ENCODE results near the gene LAMC1.

LAMC1 gene

GRCh38 chr1:183023146-183023600 lies at the start of gene LAMC1:
Gene LAMC1 (plus strand): TSS chr1:183023420. CDS start chr1:183023717, 297 bp downstream.
- peak; percentile 85 for DNase-seq (ENCODE audit: low spot score)

- DNase-seq (ENCODE audit: low spot score): no peak
Observed at GRCh38 chr1:182974506-182975191, 48.6 kb upstream of the LAMC1 start.

GRCh38 chr1:182977480-182977879 lies 45.7 kb upstream of the LAMC1 start:
- no peak for DNase-seq (ENCODE audit: low spot score)

GRCh38 chr1:182978151-182978853 lies 44.9 kb upstream of the LAMC1 start:
- no peak for DNase-seq (ENCODE audit: low spot score)

GRCh38 chr1:182984138-182984537 lies 39.1 kb upstream of the LAMC1 start:
- no peak for DNase-seq (ENCODE audit: low spot score)

DNA sequence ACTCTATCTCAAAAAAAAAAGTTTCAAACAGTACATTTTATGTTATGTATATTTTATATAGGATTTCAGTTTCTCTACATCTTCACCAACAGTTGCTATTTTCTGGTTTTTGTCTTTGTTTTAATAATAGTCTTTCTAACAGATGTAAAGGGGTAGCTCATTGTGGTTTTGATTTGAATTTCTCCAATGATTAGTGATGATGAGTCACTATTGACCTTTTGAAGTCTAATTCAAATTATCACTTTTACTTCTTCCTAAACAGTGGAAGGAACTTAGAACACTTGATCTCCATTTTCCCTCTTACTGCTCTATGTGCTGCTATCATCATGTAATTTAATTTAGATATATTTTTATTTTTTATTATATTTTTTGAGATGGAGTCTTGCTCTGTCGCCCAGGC lies 38.6 kb upstream of the LAMC1 start:
- DNase-seq (ENCODE audit: low spot score): no peak

DNA sequence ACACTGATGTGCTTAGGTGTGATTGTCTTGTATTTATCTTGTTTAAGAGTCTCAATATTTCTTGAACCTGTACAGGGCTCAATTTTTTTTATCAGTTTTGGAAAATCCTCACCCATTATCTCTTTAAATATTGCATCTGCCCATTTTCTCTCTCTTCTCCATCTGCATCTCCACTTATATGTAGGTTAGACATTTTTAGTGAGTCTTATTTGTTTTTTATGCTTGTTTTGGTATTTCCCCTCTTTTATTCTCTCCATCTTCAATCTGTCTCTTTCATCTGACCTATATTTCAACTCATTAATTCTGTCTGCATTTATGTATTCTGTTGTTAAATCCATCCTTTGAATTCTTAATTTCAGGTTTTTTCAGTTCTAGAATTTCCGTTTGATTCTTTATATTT lies 37.3 kb upstream of the LAMC1 start:
- DNase-seq (ENCODE audit: low spot score): no peak

DNA sequence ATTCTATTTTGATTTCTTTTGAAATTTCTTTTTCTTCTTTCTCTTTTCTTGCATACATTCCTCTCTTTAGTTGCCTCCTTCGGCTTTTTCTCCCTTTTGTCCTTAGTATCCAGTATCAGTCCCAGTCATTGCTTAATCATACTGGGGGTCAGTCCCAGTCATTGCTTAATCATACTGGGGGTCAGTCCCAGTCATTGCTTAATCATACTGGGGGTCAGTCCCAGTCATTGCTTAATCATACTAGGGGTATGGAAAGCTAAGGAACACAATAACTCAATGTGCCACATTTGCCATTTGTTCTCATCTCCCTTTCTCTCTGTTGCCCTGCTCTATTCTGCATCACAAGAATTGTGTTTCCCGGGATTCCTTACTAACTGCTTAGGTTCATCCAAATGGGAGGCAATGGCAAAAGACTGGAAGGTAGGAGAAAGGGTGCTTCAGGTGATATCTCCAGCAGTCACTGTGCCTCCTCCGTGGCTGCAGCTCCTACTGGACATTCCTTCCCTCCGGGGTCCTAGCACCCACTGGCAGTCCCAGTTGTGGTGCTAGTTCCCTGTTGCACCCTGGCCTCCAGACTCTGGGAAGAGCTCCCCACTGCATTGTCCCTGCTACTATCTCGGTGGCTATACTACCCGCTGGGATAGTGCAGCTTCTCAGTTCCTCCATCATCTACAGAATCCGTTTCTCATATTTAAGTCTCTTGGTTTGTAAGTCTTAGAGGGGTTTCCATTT lies 32.6 kb upstream of the LAMC1 start:
- no peak for DNase-seq (ENCODE audit: low spot score)

- no peak for DNase-seq (ENCODE audit: low spot score)
Observed at GRCh38 chr1:182993746-182994145, 29.5 kb upstream of the LAMC1 start.

DNA sequence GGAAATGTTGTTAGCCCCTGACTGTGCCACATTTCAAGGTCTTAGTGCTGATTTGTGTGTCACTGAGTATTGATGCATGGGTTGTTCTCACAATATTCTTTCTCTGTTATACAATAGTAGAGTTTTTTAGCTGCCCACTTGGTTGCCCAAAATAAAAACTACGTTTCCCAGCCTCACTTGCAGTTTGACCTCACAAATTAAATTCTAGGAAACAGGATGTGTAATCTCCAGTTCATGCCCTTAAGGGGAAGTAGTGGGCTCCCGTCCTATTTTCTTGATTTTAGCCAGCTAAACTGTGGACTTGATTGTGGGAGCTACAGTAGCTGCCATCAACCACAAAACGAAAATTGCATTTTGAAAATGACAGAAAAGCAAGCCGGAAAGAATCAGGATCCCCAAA lies 27.3 kb upstream of the LAMC1 start:
- no peak for DNase-seq (ENCODE audit: low spot score)

DNA sequence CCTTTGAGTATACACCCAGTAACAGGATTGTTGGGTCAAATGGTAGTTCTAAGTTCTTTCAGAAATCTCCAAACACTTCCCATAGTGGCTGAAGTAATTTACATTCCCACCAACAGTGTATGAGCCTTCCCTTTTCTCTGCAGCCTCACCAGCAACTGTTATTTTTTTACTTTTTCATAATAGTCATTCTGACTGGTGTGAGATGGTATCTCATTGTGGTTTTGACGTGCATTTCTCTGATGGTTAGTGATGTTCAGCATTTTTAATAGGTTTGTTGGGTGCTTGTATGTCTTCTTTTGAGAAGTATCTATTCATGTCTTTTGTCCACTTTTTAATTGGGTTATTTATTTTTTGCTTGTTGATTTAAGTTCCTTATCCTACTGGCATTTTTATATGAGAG lies 26.4 kb upstream of the LAMC1 start:
- DNase-seq (ENCODE audit: low spot score): no peak

DNA sequence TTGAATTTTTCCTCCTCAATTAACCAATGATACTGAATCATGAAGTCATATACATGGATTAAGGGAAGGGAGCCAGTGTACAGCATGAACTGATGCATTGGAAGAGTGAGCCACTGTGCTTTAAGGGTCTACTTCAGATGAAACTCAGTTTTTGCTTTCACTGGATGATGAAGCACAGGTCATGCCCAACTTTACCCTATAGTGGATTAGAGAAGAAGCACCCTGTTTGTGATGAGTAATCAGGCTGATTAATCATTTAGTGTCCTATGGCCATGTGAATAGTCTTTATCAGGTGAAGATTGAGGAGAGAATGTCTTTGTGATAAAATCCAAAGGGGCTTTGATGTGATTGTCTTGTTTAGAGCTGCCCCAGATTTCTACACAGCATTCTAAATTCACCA lies 24.7 kb upstream of the LAMC1 start:
- no peak for DNase-seq (ENCODE audit: low spot score)

DNA sequence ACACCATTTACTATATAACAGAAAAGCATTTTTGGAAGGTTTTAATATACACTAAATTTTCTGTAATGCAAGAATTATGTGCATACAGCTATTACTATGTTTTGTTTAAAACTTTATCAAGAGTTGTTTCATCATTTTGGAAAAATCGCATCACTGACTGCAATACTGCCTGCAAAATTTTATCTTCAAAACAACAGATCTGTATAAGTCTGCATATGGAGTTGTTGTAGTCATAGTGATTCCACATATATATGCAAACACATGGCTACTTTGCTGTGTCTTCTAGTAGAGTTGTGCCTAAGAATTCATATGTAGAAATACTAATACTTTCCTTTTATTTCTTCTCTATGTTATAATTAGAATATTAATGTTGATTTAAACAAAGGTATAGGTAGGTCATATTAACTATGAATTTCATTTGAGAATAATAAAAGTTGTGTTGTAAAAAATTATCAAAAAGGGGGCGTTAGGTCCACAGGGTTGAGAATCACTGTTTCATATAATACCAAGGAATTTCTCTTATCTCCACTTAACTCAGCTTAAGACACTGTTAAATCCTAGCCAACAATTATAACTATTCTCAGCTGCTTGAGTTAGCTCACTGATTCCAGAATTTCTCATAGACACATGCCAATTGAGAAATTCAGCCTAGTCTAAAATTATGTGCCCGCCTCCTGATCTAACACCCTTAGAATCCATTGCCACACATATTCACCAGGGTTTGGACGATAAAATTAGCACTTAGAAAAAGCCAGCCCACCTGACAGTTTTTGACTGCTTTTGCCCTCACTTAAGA lies 22.9 kb upstream of the LAMC1 start:
- no peak for DNase-seq (ENCODE audit: low spot score)

DNA sequence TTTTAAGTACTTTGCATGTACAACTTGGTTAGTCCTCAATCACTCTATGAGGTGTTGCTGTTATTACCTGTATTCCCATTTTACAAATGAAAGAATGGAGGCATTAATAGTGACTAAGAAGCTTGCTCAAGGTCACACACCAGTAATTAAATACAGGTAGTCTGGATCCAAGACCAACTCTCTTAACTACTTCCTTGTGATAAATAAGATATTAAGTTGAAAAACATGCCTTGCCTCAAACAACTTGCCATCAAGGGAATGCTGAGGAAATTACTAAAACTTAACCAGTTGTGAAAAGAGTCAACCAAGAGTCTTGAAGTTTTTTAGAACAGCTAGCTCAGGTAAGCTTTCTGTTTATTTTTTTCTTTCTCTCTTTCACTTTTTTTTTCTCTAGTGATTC lies 21.0 kb upstream of the LAMC1 start:
- DNase-seq (ENCODE audit: low spot score): no peak

GRCh38 chr1:183002797-183003196 lies 20.4 kb upstream of the LAMC1 start:
- DNase-seq (ENCODE audit: low spot score): no peak

DNA sequence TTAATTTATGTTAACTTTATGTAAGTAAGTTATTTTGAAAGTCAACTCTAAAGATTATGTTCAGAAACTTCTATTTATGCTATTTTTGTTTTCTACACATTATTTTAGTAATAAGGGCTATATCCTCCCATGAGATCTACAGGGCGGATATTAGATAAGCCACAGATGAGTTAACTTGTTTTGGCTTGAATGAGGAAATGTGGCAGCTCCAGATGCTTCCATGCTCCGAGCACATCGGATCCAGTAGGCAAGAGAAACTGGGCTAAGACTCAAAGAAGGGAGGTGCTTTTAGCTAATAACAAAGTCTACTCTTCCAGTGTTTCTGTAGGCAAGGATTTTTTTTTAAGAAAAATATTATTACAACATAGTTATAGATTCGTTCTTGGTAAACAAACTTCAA lies 20.0 kb upstream of the LAMC1 start:
- no peak for DNase-seq (ENCODE audit: low spot score)

DNA sequence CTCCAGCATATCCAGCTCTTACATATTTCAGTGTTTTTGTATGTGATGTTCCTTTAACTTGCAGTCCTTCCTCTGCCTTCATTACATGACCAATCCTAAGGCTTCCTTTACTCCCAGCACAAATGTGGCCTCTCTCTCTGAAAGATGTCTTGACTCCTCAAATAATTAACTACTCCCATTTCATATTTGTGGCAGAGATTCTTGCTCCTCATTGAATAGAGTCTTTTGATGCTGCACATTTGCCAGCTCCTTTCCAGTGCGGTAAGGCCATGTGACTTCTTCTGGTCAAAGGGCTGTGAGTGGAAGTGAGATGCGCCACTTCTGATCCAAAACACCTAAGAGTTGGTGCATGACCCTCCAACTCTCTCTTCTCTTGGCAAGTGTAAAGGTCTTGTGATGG lies 19.1 kb upstream of the LAMC1 start:
- no peak for DNase-seq (ENCODE audit: low spot score)

GRCh38 chr1:183011859-183012258 lies 11.4 kb upstream of the LAMC1 start:
- no peak for DNase-seq (ENCODE audit: low spot score)

DNA sequence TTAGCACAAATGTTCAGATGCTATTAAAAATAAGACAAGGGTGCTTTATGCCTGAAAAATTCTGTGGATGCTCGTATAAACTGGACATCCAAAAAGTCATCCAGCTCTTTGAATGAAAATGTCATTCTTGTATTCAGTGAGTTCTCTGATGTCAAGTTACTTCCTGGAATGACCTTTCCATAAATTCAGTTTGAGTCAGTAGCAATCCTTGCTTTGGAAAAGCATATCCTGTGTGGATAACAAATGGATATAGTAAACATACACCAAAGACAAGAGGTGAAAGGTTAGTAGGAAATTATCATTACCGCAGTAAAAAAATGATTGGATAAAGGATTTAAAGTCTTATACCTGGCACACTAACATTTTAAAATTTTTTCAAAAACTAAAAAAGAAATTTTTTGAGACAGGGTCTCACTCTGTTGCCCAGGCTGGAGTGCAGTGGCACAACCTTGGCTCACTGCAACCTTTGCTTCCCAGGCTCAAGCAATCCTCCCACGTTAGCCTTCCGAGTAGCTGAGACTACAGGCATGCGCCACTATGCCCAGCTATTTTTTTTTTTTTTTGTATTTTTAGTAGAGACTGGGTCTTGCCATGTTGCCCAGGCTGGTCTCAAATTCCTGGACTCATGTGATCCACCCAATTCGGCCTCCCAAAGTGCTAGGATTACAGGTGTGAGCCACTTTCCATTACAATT lies 10.8 kb upstream of the LAMC1 start:
- no peak for DNase-seq (ENCODE audit: low spot score)

- DNase-seq (ENCODE audit: low spot score): no peak
Observed at GRCh38 chr1:183019139-183019740, 4.0 kb upstream of the LAMC1 start.

DNA sequence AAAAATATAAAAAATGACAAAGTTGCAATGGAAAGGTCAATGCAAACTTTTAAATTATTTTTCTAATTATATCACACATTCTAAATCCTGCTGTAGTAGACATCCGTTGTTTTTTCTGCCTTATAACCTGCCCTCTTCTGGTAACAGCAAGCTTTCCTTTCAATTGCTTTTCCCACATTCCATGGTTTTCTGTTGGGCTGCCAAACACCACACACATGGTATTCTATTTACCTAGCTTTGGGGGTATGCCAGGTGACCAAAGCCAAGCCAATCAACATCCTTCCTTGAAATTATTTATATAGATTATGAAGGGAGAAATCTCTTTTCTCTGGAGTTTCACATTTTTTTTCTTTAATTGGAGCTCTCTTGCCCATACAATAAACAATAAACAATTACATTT lies 3.4 kb upstream of the LAMC1 start:
- no peak for DNase-seq (ENCODE audit: low spot score)

All from COLO829 (cell line).